ENCODE measurements around the gene PDGFD.

PDGFD gene

DNA sequence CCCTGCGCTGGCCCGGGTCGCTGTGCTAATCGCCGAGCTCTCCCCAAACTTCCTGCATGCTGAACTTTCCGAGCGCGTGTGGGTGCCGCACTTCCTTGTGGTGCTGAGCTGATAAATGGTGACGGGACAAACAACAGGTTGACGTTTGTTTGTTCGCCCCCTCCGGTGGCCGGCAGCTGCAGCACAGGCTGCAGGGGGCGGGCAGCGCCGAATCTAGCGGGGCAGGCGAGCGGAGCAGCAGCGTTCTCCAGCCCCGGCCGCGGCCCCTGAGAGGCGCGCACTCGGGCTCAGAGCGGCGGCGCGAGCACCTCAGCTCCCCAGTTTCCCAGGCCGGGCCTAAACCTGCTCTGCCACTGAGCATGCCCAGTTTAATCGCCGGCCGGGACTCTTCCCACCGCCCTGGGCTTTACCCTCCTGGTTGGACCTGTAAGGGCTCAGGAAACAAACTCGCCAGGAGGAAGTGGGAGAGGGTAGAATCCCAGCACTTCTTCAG lies at the start of gene PDGFD:
PDGFD (minus strand) TSS at position 120 of the 493 bp plus-strand sequence.
- Histone ChIP-seq H3K4me3 (ENCODE audit: low read length) (peak within 1 kb of the TSS; percentile 84), H3K9me3 (ENCODE audit: control insufficient read depth, low read depth, low read length) (no peaks in the 10 kb centered on the region), H3K4me1 (ENCODE audit: control insufficient read depth, low read depth, low read length) (peaks cover 9% of the 10 kb centered on the region), H3K36me3 (ENCODE audit: control insufficient read depth, low read depth, low read length) (no peaks in the 10 kb centered on the region), H3K9ac (ENCODE audit: low read length) (peak within 1 kb of the TSS; percentile 53), H3K27me3 (ENCODE audit: control insufficient read depth, insufficient read depth, low read length) (no peaks in the 10 kb centered on the region), H3K27ac (ENCODE audit: low read length) (no peak within 1 kb of the TSS)

DNA sequence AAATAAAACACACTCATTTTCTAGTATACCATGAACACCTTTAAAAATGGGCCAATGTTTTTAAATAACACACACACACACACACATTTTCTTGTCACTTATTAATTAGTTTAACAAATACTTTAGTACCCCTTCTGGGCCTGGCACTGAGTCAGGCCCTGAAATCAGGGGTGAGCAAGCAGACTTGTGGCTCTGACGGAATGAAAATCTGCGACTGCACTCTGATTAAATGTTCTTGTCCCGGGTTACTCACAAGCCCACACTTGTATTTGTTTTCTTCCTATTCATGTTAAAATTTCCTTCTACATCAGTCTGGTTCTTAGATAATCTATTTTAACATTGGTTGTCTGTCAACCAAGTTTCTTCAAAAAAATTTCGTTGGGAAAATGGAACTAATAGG lies 43.0 kb upstream of the PDGFD start:
- no peaks in the 10 kb centered on the region for H3K36me3 ChIP-seq (ENCODE audit: control insufficient read depth, low read depth, low read length)
- H3K4me3 ChIP-seq (ENCODE audit: low read length): no peak overlapping the region
- H3K27ac ChIP-seq (ENCODE audit: low read length): no peak overlapping the region
- no peaks in the 10 kb centered on the region for H3K27me3 ChIP-seq (ENCODE audit: control insufficient read depth, insufficient read depth, low read length)
- H3K9ac ChIP-seq (ENCODE audit: low read length): no peak overlapping the region
- H3K4me1 ChIP-seq (ENCODE audit: control insufficient read depth, low read depth, low read length): no peaks in the 10 kb centered on the region
- peaks cover 4% of the 10 kb centered on the region for H3K9me3 ChIP-seq (ENCODE audit: control insufficient read depth, low read depth, low read length)

DNA sequence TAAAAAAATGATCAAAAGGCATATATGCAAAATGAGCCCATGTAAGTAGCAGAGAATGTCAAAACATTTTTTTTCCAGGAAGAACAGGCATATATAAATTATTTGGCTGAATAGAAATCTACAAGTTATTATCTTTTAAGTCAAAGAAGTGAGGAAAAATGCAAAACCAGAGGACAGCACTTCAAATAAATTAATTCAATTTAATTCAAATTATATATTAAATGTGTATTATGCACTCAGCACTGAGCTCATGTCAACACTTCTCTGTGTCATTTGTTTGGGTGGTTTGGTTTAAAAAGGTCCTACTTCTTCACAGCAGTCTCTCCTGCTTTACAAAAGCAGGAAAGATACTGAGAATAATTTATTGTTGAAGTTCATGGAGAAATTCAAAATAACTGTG lies 41.9 kb upstream of the PDGFD start:
- Histone ChIP-seq H3K36me3 (ENCODE audit: control insufficient read depth, low read depth, low read length) (no peaks in the 10 kb centered on the region), H3K9me3 (ENCODE audit: control insufficient read depth, low read depth, low read length) (peaks cover 4% of the 10 kb centered on the region), H3K4me3 (ENCODE audit: low read length) (no peak overlapping the region), H3K9ac (ENCODE audit: low read length) (no peak overlapping the region), H3K27me3 (ENCODE audit: control insufficient read depth, insufficient read depth, low read length) (no peaks in the 10 kb centered on the region), H3K27ac (ENCODE audit: low read length) (no peak overlapping the region), H3K4me1 (ENCODE audit: control insufficient read depth, low read depth, low read length) (no peaks in the 10 kb centered on the region)

DNA sequence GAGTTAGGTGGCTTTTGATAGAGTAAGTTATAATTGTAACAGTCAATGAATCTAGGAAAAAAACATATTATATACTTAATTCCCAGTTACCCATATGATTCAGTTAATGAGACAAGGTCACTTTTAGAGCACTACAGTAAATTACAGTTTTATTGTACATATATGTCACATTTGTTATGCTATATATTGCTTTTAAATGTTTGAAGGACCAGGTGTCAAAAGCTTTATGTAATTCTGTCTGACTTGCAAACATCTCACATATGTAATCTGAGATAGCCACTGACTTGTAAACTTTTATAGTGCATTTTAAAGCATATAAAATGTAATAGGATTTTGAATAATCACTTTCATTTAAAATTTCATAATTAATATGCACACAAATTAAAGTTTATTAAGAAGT lies 36.7 kb upstream of the PDGFD start:
- Histone ChIP-seq H3K9me3 (ENCODE audit: control insufficient read depth, low read depth, low read length) (no peaks in the 10 kb centered on the region), H3K27me3 (ENCODE audit: control insufficient read depth, insufficient read depth, low read length) (no peaks in the 10 kb centered on the region), H3K36me3 (ENCODE audit: control insufficient read depth, low read depth, low read length) (no peaks in the 10 kb centered on the region), H3K4me1 (ENCODE audit: control insufficient read depth, low read depth, low read length) (no peaks in the 10 kb centered on the region), H3K27ac (ENCODE audit: low read length) (no peak overlapping the region), H3K4me3 (ENCODE audit: low read length) (no peak overlapping the region), H3K9ac (ENCODE audit: low read length) (no peak overlapping the region)

DNA sequence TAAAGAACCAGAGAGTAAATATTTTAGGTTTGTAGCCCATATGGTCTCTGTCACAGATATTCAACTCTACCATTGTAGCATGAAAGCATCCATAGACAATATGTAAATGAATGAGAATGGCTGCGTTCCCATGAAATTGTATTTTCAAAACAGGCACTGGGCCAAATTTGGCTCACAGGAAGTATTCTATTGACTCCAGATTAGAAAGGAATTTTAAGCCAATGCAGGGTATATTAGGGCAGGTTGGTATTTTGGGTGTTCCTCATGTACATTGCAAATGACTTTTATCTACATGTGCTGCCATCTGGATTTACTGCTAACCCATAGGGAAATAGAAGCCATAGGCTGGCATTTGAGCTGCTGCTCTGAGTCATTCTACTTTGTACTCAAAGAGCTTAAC lies 35.1 kb upstream of the PDGFD start:
- Histone ChIP-seq H3K9me3 (ENCODE audit: control insufficient read depth, low read depth, low read length) (no peaks in the 10 kb centered on the region), H3K27ac (ENCODE audit: low read length) (no peak overlapping the region), H3K36me3 (ENCODE audit: control insufficient read depth, low read depth, low read length) (no peaks in the 10 kb centered on the region), H3K4me3 (ENCODE audit: low read length) (no peak overlapping the region), H3K27me3 (ENCODE audit: control insufficient read depth, insufficient read depth, low read length) (no peaks in the 10 kb centered on the region), H3K4me1 (ENCODE audit: control insufficient read depth, low read depth, low read length) (no peaks in the 10 kb centered on the region), H3K9ac (ENCODE audit: low read length) (no peak overlapping the region)

DNA sequence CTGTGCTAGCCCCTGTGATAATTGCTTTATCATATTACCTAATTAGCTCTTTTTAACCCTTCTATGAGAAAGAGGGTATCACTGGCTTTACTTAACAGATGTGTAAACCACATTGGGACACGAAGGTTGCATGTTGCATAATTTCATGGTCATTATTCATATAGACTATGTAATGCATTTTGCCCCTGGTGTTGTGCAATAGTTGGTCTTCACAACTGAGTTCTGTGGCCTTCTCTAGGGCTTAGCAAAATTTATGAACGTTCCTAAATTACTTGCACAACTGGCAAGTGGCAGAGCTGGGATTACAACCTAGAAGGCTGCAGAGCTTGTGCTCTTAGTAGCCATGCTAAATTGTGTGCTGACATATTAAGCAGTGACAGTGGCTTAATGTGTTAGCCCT lies 34.6 kb upstream of the PDGFD start:
- Histone ChIP-seq H3K4me1 (ENCODE audit: control insufficient read depth, low read depth, low read length) (no peaks in the 10 kb centered on the region), H3K9ac (ENCODE audit: low read length) (no peak overlapping the region), H3K27ac (ENCODE audit: low read length) (no peak overlapping the region), H3K9me3 (ENCODE audit: control insufficient read depth, low read depth, low read length) (no peaks in the 10 kb centered on the region), H3K27me3 (ENCODE audit: control insufficient read depth, insufficient read depth, low read length) (no peaks in the 10 kb centered on the region), H3K36me3 (ENCODE audit: control insufficient read depth, low read depth, low read length) (no peaks in the 10 kb centered on the region), H3K4me3 (ENCODE audit: low read length) (no peak overlapping the region)

DNA sequence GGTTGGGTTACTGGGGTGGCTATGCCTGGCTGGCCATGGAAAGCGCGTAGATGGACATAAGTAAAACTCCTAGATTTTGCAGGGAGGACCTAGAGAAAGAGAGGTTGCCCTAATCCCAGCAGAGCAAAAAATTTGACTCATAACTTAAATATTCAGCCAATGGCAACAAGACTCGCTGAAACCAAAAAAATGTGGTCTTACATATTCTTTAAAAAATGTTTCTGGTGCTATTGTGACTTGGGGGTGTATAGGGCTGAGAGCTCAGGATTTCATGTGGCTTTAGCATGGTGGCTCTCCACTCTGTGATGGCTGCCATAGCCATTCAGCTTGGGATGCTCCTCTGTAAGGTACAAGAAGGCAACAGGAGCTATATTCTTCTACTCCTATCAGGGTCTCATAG lies 27.2 kb upstream of the PDGFD start:
- Histone ChIP-seq H3K4me3 (ENCODE audit: low read length) (no peak overlapping the region), H3K36me3 (ENCODE audit: control insufficient read depth, low read depth, low read length) (no peaks in the 10 kb centered on the region), H3K27me3 (ENCODE audit: control insufficient read depth, insufficient read depth, low read length) (no peaks in the 10 kb centered on the region), H3K4me1 (ENCODE audit: control insufficient read depth, low read depth, low read length) (no peaks in the 10 kb centered on the region), H3K9me3 (ENCODE audit: control insufficient read depth, low read depth, low read length) (no peaks in the 10 kb centered on the region), H3K27ac (ENCODE audit: low read length) (no peak overlapping the region), H3K9ac (ENCODE audit: low read length) (no peak overlapping the region)

DNA sequence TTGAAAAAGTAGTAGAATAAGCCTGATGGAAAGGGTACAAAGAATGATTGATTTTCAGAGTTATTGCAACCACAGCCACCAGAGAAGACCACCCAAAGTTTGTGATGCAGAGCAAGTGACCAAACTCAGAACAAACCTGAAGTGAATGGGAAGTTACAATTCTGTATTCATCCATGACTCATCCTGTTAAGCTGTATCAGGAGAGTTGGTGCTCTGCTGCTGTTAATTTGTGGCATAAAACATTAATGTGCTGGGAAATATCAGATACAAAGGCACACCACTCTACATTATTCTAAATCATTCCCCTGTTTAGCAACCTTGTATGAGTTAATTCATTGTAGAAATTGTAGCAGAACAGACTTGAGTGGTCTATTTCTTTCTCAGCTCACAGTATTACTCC lies 19.6 kb upstream of the PDGFD start:
- Histone ChIP-seq H3K4me1 (ENCODE audit: control insufficient read depth, low read depth, low read length) (no peaks in the 10 kb centered on the region), H3K27me3 (ENCODE audit: control insufficient read depth, insufficient read depth, low read length) (no peaks in the 10 kb centered on the region), H3K4me3 (ENCODE audit: low read length) (no peak overlapping the region), H3K36me3 (ENCODE audit: control insufficient read depth, low read depth, low read length) (no peaks in the 10 kb centered on the region), H3K27ac (ENCODE audit: low read length) (no peak overlapping the region), H3K9ac (ENCODE audit: low read length) (no peak overlapping the region), H3K9me3 (ENCODE audit: control insufficient read depth, low read depth, low read length) (no peaks in the 10 kb centered on the region)

DNA sequence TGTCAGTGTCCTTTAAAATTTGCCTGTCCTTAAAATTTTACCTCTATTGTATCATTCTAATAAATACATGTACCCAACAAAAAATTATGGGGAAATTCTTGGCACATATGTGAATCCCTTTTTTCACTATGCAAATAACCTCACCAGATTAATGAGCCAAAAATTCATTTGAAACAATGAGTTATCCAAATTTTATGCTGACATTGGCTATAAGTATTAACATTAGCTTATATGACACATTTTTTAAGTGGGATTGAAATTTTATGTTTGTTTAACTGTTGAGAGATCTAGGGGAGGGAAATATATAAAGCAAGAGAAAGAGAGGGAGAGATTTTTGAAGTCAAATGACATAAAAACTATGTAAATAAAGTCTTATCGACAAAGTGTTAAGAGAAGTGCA lies 11.8 kb upstream of the PDGFD start:
- H3K27ac ChIP-seq (ENCODE audit: low read length): no peak overlapping the region
- H3K4me3 ChIP-seq (ENCODE audit: low read length): no peak overlapping the region
- no peaks in the 10 kb centered on the region for H3K27me3 ChIP-seq (ENCODE audit: control insufficient read depth, insufficient read depth, low read length)
- H3K9ac ChIP-seq (ENCODE audit: low read length): no peak overlapping the region
- H3K36me3 ChIP-seq (ENCODE audit: control insufficient read depth, low read depth, low read length): no peaks in the 10 kb centered on the region
- H3K4me1 ChIP-seq (ENCODE audit: control insufficient read depth, low read depth, low read length): no peaks in the 10 kb centered on the region
- H3K9me3 ChIP-seq (ENCODE audit: control insufficient read depth, low read depth, low read length): no peaks in the 10 kb centered on the region

DNA sequence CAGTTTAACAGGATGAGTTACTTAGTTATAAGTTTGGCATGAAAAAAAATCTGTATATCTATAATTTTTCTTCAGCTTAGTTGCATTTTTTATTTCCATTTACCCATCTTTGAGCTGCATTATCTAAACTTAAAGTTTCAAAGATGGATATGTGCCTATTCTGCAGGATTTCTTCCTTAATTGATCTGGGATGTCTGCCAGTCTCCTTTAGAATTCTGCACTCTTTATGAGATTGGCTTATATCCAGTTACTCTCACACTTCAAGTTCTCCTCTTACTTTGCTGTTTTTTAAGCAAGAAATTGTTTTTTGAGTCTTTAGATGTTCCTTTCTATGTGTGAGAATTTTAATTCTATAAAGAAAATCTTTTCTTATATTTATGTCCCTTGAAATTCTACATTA lies 5.1 kb upstream of the PDGFD start:
- no peak overlapping the region for H3K9ac ChIP-seq (ENCODE audit: low read length)
- H3K9me3 ChIP-seq (ENCODE audit: control insufficient read depth, low read depth, low read length): no peaks in the 10 kb centered on the region
- peaks cover 4% of the 10 kb centered on the region for H3K4me1 ChIP-seq (ENCODE audit: control insufficient read depth, low read depth, low read length)
- H3K27ac ChIP-seq (ENCODE audit: low read length): no peak overlapping the region
- H3K27me3 ChIP-seq (ENCODE audit: control insufficient read depth, insufficient read depth, low read length): no peaks in the 10 kb centered on the region
- no peaks in the 10 kb centered on the region for H3K36me3 ChIP-seq (ENCODE audit: control insufficient read depth, low read depth, low read length)
- no peak overlapping the region for H3K4me3 ChIP-seq (ENCODE audit: low read length)

DNA sequence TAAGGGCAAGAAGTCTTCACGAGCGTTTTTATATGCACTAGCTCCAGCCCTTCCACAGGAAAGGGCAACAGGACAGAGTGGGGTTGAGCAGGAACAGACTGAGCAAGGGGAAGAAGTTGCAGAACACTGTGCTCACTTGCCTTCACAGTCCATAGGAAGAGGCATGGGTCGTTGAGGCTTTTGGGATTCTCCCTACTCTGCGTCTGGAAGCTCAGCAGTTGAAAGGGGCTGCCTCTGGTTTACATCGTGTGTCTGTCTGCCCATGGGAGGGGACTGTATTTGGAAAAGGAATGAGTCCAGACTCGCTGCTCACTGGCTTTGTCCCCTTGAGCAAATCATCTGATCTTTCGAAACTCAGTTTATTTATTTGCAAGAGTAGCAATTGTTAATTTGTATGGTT lies 1.1 kb upstream of the PDGFD start:
- H3K27me3 ChIP-seq (ENCODE audit: control insufficient read depth, insufficient read depth, low read length): no peaks in the 10 kb centered on the region
- no peak overlapping the region for H3K27ac ChIP-seq (ENCODE audit: low read length)
- H3K4me3 ChIP-seq (ENCODE audit: low read length): peak overlapping the region; percentile 84
- H3K9me3 ChIP-seq (ENCODE audit: control insufficient read depth, low read depth, low read length): no peaks in the 10 kb centered on the region
- no peaks in the 10 kb centered on the region for H3K36me3 ChIP-seq (ENCODE audit: control insufficient read depth, low read depth, low read length)
- no peak overlapping the region for H3K9ac ChIP-seq (ENCODE audit: low read length)
- peaks cover 9% of the 10 kb centered on the region for H3K4me1 ChIP-seq (ENCODE audit: control insufficient read depth, low read depth, low read length)

DNA sequence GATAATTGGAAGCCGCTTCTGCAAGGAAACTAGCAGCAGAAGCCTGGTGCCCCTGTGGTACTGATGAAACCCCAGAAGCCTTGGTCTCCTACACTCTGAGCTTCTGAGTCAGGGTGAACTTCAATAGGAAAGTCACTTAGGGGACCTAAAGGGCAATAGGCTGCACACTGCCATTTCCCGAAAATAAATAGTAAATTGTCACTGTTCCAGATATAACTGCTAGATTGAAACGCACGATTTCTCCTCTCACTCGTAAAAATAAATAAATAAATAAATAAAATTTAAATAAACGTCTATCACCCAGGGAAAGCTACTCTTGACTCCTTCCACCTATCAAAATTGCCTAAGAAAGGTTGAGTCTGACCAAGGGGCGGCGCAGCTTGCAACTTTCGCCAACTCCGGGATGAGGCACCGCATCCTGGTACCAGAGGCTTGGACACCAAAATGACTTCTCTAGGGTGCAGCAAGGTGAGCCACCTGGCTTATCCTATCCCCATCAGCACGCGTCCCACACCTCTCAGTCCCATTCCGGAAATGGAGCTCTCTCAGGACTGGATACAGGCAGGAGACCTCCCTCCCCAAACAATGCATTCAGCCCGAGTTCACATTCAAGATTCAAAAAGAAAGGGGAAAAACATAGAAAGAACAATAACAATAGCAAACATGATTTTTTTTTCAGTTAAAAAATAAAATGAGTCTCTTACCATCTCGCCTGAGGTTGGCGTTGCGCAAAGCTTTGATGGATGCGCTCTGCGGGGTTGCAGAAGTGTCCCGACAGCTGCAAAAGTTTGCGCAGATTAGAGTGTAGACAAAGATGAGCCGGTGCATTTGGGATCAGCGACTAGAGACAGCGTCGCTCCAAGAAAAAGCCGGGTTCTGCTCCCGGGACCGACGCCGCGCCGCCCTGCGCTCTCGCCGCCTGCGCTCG lies 583 bp downstream of the PDGFD start:
- peak overlapping the region; percentile 84 for H3K4me3 ChIP-seq (ENCODE audit: low read length)
- H3K27me3 ChIP-seq (ENCODE audit: control insufficient read depth, insufficient read depth, low read length): no peaks in the 10 kb centered on the region
- H3K4me1 ChIP-seq (ENCODE audit: control insufficient read depth, low read depth, low read length): peaks cover 9% of the 10 kb centered on the region
- no peaks in the 10 kb centered on the region for H3K36me3 ChIP-seq (ENCODE audit: control insufficient read depth, low read depth, low read length)
- peak overlapping the region; percentile 53 for H3K9ac ChIP-seq (ENCODE audit: low read length)
- H3K9me3 ChIP-seq (ENCODE audit: control insufficient read depth, low read depth, low read length): no peaks in the 10 kb centered on the region
- H3K27ac ChIP-seq (ENCODE audit: low read length): no peak overlapping the region

All from iPS-18a (cell line).